HG03039 (cell line): ENCODE measurements around the gene PARVA.
"Not testable (repeated sequence)": the region's sequence is repeated elsewhere in the genome, so short reads cannot be mapped to it uniquely, and the experiment has no call there.

ENCODE experiments used
- ATAC-seq: cut with Tn5 transposase; IDR thresholded peaks from one replicate; pipeline ENCODE4 v1.9.1; 2021; ENCODE audit warnings: mild to moderate bottlenecking, moderate library complexity; ENCODE audit not compliant: unreplicated experiment

The PARVA gene, protein sequence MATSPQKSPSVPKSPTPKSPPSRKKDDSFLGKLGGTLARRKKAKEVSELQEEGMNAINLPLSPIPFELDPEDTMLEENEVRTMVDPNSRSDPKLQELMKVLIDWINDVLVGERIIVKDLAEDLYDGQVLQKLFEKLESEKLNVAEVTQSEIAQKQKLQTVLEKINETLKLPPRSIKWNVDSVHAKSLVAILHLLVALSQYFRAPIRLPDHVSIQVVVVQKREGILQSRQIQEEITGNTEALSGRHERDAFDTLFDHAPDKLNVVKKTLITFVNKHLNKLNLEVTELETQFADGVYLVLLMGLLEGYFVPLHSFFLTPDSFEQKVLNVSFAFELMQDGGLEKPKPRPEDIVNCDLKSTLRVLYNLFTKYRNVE

DNA sequence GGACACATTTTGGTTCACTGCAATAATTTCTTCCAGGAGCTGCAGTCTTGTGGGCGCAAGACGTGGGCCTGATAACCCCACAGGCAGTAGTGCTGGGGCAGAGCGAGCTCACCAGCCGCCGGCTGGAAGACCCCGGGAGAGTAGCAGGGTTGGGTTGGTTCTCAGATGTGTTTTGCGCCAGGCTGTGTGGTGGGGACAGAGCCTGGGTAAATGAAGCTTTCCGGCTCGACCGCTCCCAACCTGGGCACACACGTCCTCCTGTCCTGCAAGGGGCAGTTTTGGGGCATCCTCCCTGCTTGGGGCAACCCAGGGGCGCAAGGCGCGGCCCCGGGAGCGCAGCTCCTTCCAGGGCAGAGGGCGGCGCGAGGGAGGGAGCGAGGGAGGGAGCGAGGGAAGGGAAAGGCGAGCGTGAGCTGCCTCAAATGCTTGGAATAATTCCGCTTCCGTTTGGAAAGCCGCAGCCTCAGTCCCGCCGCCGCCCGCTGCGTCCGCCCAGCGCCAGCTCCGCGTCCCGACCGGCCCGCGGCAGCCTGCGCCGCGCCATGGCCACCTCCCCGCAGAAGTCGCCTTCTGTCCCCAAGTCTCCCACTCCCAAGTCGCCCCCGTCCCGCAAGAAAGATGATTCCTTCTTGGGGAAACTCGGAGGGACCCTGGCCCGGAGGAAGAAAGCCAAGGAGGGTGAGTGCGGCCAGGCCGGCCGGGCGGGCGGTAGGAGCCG, at the start of gene PARVA:
Gene PARVA (plus strand): TSS at position 466 of the 718 bp plus-strand sequence. CDS start 77 bp downstream, at position 543.
- ATAC-seq, result no peak

- ATAC-seq, result no peak
These were observed 48.2 kb upstream of the PARVA start for GRCh38 chr11:12329169-12329568.

- no peak for ATAC-seq
These were observed 47.6 kb upstream of the PARVA start for GRCh38 chr11:12329797-12330196.

DNA sequence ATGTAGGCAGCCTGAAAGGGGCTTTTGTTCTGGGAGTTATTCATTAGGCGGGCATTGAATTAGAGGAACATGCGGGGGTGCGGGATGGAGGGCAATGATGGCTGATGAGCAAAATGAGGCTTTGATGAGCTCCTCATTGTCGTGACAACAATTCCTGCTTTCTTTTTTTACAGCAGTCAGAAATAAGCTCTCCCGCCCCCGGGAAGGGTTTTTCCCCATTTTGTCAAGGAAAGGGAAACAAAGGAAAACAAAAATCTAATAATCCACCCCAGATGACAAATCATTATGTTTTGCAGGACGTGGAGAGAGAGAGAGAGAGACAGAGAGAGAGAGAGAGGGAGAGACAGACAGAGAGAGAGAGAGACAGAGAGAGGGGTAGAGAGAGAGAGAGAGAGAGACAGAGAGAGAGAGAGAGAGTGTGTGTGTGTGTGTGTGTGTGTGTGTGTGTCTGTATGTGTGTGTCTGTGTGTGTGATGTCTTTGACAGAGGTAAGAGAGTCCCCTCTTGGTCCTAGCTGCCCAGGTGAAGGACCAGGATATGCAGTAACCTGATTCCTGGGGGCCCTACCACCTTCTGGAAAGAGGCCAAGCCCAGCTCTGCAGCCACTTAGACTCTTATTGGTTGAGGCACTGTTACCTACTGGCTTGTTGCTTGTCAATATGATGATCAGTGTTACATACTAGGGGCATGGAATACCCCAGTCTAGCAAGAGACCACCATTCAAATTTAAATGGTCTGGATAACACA, 46.7 kb upstream of the PARVA start:
- no peak for ATAC-seq

- ATAC-seq, result no peak
These were observed 46.0 kb upstream of the PARVA start for GRCh38 chr11:12331239-12331874.

GRCh38 chr11:12343526-12343925, 33.8 kb upstream of the PARVA start:
- no peak for ATAC-seq

GRCh38 chr11:12353534-12353933, 23.8 kb upstream of the PARVA start:
- no peak for ATAC-seq

- ATAC-seq, result no peak
These were observed 22.4 kb upstream of the PARVA start for GRCh38 chr11:12354750-12355545.

- no peak for ATAC-seq
These were observed 20.3 kb upstream of the PARVA start for GRCh38 chr11:12356944-12357655.

GRCh38 chr11:12357697-12358096, 19.7 kb upstream of the PARVA start:
- ATAC-seq, result not testable (repeated sequence)

DNA sequence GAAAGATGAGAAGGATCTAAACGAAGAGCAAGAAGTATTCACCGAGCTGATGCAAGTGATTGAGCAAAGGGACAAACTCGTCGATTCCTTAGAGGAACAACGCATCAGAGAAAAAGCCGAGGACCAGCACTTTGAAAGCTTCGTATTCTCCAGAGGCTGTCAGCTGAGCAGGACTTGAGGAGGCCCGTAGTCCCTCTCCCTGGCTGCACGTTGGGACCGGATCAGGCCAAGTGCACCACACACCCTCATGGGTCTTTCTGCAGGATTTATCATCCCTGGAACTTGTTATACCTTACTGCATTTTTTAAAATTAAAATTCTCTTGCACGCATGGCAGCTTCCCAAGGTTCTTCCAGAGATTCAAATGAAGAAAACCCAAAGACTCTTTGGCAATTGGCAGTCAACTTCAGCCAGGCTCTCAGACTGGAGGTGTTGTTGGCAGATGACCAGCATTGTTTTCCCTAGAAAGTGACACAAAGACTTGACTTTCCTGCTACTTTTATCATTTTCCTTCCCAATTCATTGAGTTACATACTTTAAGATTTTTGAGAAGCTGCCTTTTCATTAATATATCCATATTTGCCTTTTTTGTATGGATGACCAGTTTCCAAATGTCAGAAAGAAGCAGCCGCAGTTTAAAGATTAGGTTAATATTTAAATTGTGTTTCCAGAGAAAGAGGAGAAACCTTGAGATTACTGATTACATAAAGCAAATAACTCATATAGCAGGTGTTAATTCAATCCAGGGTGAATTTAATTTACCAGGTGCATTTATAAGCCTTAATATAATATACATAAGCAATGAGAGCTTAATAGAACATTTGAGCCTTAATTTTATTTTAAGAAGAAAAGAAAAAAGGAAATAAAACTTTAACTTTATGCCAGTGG, 18.8 kb upstream of the PARVA start:
- ATAC-seq, result no peak

GRCh38 chr11:12359761-12360160, 17.6 kb upstream of the PARVA start:
- ATAC-seq, result no peak

GRCh38 chr11:12361682-12362081, 15.7 kb upstream of the PARVA start:
- no peak for ATAC-seq

DNA sequence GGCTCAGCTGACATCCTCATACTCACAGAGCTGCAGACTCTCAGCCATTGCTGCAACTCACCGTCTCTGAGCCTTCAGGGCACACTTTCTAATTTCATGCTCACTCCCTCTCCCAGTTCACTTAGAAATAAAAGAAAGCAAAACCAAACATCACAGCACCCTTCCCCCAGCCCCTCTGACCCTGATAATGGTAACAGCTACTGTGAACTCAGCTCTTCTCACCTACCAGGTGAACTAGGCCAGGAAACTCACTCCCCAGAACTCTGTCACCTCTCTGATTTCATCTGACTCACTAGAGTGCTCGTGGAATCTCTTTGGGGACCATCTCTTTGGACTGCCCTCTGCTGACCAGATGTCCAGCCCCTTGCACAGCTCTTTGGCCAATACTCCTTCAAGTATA, 14.5 kb upstream of the PARVA start:
- no peak for ATAC-seq

- ATAC-seq, result no peak
These were observed 14.0 kb upstream of the PARVA start for GRCh38 chr11:12363373-12363772.

DNA sequence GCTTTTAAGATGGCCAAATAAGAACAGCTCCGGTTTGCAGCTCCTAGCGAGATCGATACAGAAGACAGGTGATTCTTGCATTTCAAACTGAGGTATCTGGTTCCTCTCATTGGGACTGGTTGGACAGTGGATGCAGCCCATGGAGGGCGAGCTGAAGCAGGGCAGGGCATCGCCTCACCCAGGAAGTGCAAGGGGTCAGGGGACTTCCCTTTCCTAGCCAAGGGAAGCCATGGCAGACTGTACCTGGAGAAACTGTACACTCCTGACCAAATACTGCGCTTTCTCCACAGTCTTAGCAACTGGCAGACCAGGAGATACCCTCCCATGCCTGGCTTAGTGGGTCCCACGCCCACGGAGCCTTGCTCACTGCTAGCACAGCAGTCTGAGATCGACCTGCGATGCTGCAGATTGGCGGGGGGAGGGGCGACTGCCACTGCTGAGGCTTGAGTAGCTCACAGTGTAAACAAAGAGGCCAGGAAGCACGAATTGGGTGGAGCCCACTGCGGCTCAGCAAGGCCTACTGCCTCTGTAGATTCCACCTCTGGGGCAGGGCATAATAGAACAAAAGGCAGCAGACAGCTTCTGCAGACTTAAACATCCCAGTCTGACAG, 11.3 kb upstream of the PARVA start:
- ATAC-seq, result not testable (repeated sequence)

- ATAC-seq, result not testable (repeated sequence)
These were observed 10.3 kb upstream of the PARVA start for GRCh38 chr11:12367057-12367456.

DNA sequence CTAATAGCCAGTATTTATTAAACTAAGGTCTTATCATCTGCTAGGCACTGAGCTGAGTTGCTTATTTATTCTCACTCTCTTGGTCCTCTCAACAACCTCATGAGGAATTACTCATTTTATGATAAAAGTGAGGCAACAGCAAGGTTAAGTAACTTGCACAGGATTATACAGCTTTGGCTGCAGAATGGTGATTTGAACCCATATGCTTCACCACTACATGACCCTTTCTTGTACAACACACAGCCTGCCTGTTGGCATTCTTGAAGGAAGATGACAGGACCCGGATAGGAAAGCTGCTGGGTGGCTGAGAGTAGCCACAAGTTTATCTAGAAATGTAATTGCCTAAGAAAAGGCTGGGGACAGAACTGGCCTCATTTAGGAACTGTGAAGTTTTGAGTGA, 5.3 kb upstream of the PARVA start:
- ATAC-seq, result no peak
